RWPE2 (cell line): ENCODE results near the gene KIF7.

Experiments used
- ATAC-seq: fragments of 200-7000 bp; cut with Tn5 transposase; 3 replicates; pipeline ENCODE4 v1.9.1; 2021; ENCODE audit warnings: low read depth
- DNase-seq: peaks from one replicate; pipeline ENCODE4 v3.0.0-alpha.2; 2020; ENCODE audit warnings: low spot score
- H3K27ac ChIP-seq: fragments of 450-650 bp; 2 replicates; pipeline ENCODE4 v1.5.1; 2017; ENCODE audit warnings: mild to moderate bottlenecking; ENCODE audit not compliant: poor library complexity, severe bottlenecking
- H3K27me3 ChIP-seq: fragments of 250-450 bp; sonication (Bioruptor Pico); 2 replicates; pipeline ENCODE4 v1.5.1; 2021; ENCODE audit warnings: mild to moderate bottlenecking, moderate library complexity; ENCODE audit not compliant: insufficient read depth, poor library complexity, severe bottlenecking
- H3K36me3 ChIP-seq: fragments of 250-450 bp; sonication (Bioruptor Pico); 2 replicates; pipeline ENCODE4 v1.5.1; 2020; ENCODE audit warnings: low read depth, mild to moderate bottlenecking, moderate library complexity
- H3K4me1 ChIP-seq: fragments of 250-450 bp; sonication (Bioruptor Pico); 2 replicates; pipeline ENCODE4 v1.5.1; 2021; ENCODE audit warnings: mild to moderate bottlenecking, moderate library complexity; ENCODE audit not compliant: insufficient read depth, poor library complexity, severe bottlenecking
- H3K4me3 ChIP-seq: fragments of 250-450 bp; sonication (Bioruptor Pico); 2 replicates; pipeline ENCODE4 v1.5.1; 2021; ENCODE audit warnings: mild to moderate bottlenecking, moderate library complexity; ENCODE audit not compliant: severe bottlenecking
- H3K9me3 ChIP-seq: fragments of 250-450 bp; sonication (Bioruptor Pico); 2 replicates; pipeline ENCODE4 v1.5.1; 2021; ENCODE audit warnings: mild to moderate bottlenecking, moderate library complexity; ENCODE audit not compliant: severe bottlenecking
- TF ChIP-seq, protein P1 (sequence below): fragments of 450-650 bp; IDR thresholded peaks from one replicate; pipeline ENCODE4 v1.5.1; 2017; ENCODE audit warnings: mild to moderate bottlenecking, moderate library complexity; ENCODE audit not compliant: poor library complexity, severe bottlenecking

KIF7 gene

GRCh38 chr15:89642106-89642505, 13.2 kb downstream of the KIF7 start:
- Histone ChIP-seq H3K4me1 (no peaks in the 10 kb centered on the region), H3K4me3 (no peak overlapping the region), H3K27me3 (no peaks in the 10 kb centered on the region), H3K27ac (no peak overlapping the region), H3K9me3 (peaks cover 3% of the 10 kb centered on the region), H3K36me3 (peaks cover 33% of the 10 kb centered on the region)
- TF ChIP-seq, protein P1, sequence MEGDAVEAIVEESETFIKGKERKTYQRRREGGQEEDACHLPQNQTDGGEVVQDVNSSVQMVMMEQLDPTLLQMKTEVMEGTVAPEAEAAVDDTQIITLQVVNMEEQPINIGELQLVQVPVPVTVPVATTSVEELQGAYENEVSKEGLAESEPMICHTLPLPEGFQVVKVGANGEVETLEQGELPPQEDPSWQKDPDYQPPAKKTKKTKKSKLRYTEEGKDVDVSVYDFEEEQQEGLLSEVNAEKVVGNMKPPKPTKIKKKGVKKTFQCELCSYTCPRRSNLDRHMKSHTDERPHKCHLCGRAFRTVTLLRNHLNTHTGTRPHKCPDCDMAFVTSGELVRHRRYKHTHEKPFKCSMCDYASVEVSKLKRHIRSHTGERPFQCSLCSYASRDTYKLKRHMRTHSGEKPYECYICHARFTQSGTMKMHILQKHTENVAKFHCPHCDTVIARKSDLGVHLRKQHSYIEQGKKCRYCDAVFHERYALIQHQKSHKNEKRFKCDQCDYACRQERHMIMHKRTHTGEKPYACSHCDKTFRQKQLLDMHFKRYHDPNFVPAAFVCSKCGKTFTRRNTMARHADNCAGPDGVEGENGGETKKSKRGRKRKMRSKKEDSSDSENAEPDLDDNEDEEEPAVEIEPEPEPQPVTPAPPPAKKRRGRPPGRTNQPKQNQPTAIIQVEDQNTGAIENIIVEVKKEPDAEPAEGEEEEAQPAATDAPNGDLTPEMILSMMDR, result no peak
- no peak for ATAC-seq
- DNase-seq, result no peak

- Histone ChIP-seq H3K27me3 (no peaks in the 10 kb centered on the region), H3K4me3 (no peak overlapping the region), H3K36me3 (peaks cover 33% of the 10 kb centered on the region), H3K9me3 (peaks cover 3% of the 10 kb centered on the region), H3K4me1 (no peaks in the 10 kb centered on the region), H3K27ac (no peak overlapping the region)
- TF ChIP-seq, protein P1, result no peak
- no peak; the same call in 2 of the 3 replicates for ATAC-seq
- DNase-seq, result no peak
Observed at GRCh38 chr15:89641053-89641452, 14.2 kb downstream of the KIF7 start.

- peaks cover 33% of the 10 kb centered on the region for H3K36me3 ChIP-seq
- ATAC-seq (no peak), DNase-seq (no peak)
- no peaks in the 10 kb centered on the region for H3K4me1 ChIP-seq
- no peak overlapping the region for H3K27ac ChIP-seq
- no peak overlapping the region for H3K4me3 ChIP-seq
- peaks cover 3% of the 10 kb centered on the region for H3K9me3 ChIP-seq
- no peaks in the 10 kb centered on the region for H3K27me3 ChIP-seq
- TF ChIP-seq, protein P1, result no peak
Observed at GRCh38 chr15:89640245-89640644, 15.0 kb downstream of the KIF7 start.

DNA sequence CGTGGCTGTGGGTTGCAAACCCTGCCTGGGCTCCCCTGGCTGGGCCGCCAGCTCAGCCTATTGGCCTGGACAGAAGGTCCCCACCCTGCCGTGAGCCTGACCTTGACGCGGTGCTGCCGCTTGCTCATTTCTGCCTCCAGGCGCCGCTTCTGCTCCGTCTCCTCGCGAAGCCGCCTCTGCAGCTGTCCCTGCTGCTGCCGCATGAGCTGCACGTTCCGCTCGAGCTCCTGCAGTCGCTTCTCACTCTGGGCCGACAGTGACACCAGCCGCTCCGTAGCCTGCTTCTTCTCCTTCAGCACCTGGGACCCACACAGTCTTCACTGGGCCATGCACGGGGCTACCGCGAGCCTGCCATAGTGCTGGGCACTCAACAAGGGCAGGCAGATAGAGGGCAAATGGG, 21.7 kb downstream of the KIF7 start:
- peaks cover 51% of the 10 kb centered on the region for H3K36me3 ChIP-seq

More for the DNA sequence above, 21.7 kb downstream of the KIF7 start:
- TF ChIP-seq, protein P1, result no peak
- ATAC-seq, result no peak
- H3K4me3 ChIP-seq, result no peak overlapping the region
- no peak overlapping the region for H3K27ac ChIP-seq
- no peak for DNase-seq
- H3K27me3 ChIP-seq, result no peaks in the 10 kb centered on the region
- no peaks in the 10 kb centered on the region for H3K4me1 ChIP-seq
- peaks cover 2% of the 10 kb centered on the region for H3K9me3 ChIP-seq
